ELR (cell line): ENCODE results near the gene DCTN2.

ENCODE experiments used
- DNase-seq: peaks from one replicate; pipeline ENCODE4 v3.0.0-alpha.2; 2015; ENCODE audit warnings: low read depth

Gene DCTN2

GRCh38 chr12:57488402-57489156 is 58.4 kb downstream of the DCTN2 start:
- peak; percentile 15 for DNase-seq

GRCh38 chr12:57487597-57488401 is 59.2 kb downstream of the DCTN2 start, which contains the start of gene MARS1:
TSS of gene MARS1 (plus strand) at chr12:57488068. CDS start at chr12:57488091, 23 bp downstream.
- peak; percentile 98 for DNase-seq

- no peak for DNase-seq
Observed at GRCh38 chr12:57487055-57487596, 59.9 kb downstream of the DCTN2 start.

GRCh38 chr12:57485695-57486094 is 61.3 kb downstream of the DCTN2 start:
- no peak for DNase-seq

GRCh38 chr12:57483466-57483865 is 63.5 kb downstream of the DCTN2 start:
- peak; percentile 35 for DNase-seq

- DNase-seq, result no peak
Observed at GRCh38 chr12:57481671-57482070, 65.3 kb downstream of the DCTN2 start.
